Stimulated activated naive CD8-positive, alpha-beta T cell treated with anti-CD3 and anti-CD28 coated beads, Interleukin-15, amount 100 ng/mL, for 72 hours (primary cell): ENCODE results near the gene AFF3.
A peak's percentile ranks its signal among the peaks of the same experiment; 100 is the strongest.
"Not testable (repeated sequence)": the region's sequence is repeated elsewhere in the genome, so short reads cannot be mapped to it uniquely, and the experiment has no call there.

Experiments used
- ATAC-seq: fragments of 150-1000 bp; cut with Tn5 transposase; 2 replicates; pipeline ENCODE4 v1.10.0; 2021; ENCODE audit warnings: mild to moderate bottlenecking, moderate library complexity
- DNase-seq, 2 donors: peaks; one replicate each; pipeline ENCODE4 v3.0.0; 2021 to 2022
- H3K27ac Mint-ChIP-seq, 2 donors: one replicate each; pipeline ENCODE4 v1.8.0; 2022; ENCODE audit warnings: mild to moderate bottlenecking in 2 of 2, mixed read lengths in 2 of 2, moderate library complexity in 2 of 2
- H3K27me3 Mint-ChIP-seq: one replicate; pipeline ENCODE4 v1.8.0; 2022; ENCODE audit warnings: mixed read lengths
- H3K4me1 Mint-ChIP-seq: one replicate; pipeline ENCODE4 v1.8.0; 2022; ENCODE audit warnings: mild to moderate bottlenecking, mixed read lengths
- H3K4me3 Mint-ChIP-seq, 2 donors: one replicate each; pipeline ENCODE4 v1.8.0; 2022; ENCODE audit warnings: mild to moderate bottlenecking in 2 of 2, mixed read lengths in 2 of 2, moderate library complexity in 1 of 2
- H3K9me3 Mint-ChIP-seq, 2 donors: one replicate each; pipeline ENCODE4 v1.8.0; 2022; ENCODE audit warnings: mixed read lengths in 2 of 2

AFF3 gene

GRCh38 chr2:100104265-100104664 is 38.1 kb downstream of the AFF3 start:
- DNase-seq, H3K9me3 Mint-ChIP-seq, H3K4me3 Mint-ChIP-seq, H3K27ac Mint-ChIP-seq: not testable (repeated sequence)
- Mint-ChIP-seq H3K27me3 (peaks cover 34% of the 10 kb centered on the region), H3K4me1 (peaks cover 13% of the 10 kb centered on the region)
- ATAC-seq: peak; percentile 55

GRCh38 chr2:100103527-100104252 is 38.7 kb downstream of the AFF3 start:
- peaks cover 13% of the 10 kb centered on the region for H3K4me1 Mint-ChIP-seq
- DNase-seq, H3K9me3 Mint-ChIP-seq, H3K27ac Mint-ChIP-seq: not testable (repeated sequence)
- H3K27me3 Mint-ChIP-seq: peaks cover 34% of the 10 kb centered on the region
- peak; percentile 47 for ATAC-seq
- peak overlapping the region in 1 of 2 donors; percentile 41 for H3K4me3 Mint-ChIP-seq

- Mint-ChIP-seq H3K4me1 (peaks cover 13% of the 10 kb centered on the region), H3K27me3 (peaks cover 24% of the 10 kb centered on the region)
- H3K9me3 Mint-ChIP-seq, DNase-seq, H3K4me3 Mint-ChIP-seq, H3K27ac Mint-ChIP-seq, ATAC-seq: not testable (repeated sequence)
Measured at GRCh38 chr2:100102466-100103180, 39.8 kb downstream of the AFF3 start.

GRCh38 chr2:100098855-100099254 is 43.5 kb downstream of the AFF3 start:
- not testable (repeated sequence) for DNase-seq, ATAC-seq, H3K27me3 Mint-ChIP-seq, H3K4me3 Mint-ChIP-seq, H3K27ac Mint-ChIP-seq, H3K4me1 Mint-ChIP-seq, H3K9me3 Mint-ChIP-seq

GRCh38 chr2:100097611-100098294 is 44.6 kb downstream of the AFF3 start:
- not testable (repeated sequence) for H3K4me3 Mint-ChIP-seq, H3K4me1 Mint-ChIP-seq, ATAC-seq, H3K27ac Mint-ChIP-seq, DNase-seq, H3K27me3 Mint-ChIP-seq, H3K9me3 Mint-ChIP-seq

GRCh38 chr2:100095845-100096244 is 46.5 kb downstream of the AFF3 start:
- DNase-seq, H3K27me3 Mint-ChIP-seq, H3K4me1 Mint-ChIP-seq, H3K9me3 Mint-ChIP-seq, ATAC-seq, H3K4me3 Mint-ChIP-seq, H3K27ac Mint-ChIP-seq: not testable (repeated sequence)

GRCh38 chr2:100091807-100092206 is 50.6 kb downstream of the AFF3 start:
- H3K4me3 Mint-ChIP-seq, H3K27ac Mint-ChIP-seq, H3K4me1 Mint-ChIP-seq, H3K9me3 Mint-ChIP-seq, DNase-seq, H3K27me3 Mint-ChIP-seq, ATAC-seq: not testable (repeated sequence)

- H3K27me3 Mint-ChIP-seq, ATAC-seq, H3K9me3 Mint-ChIP-seq, H3K4me1 Mint-ChIP-seq, H3K4me3 Mint-ChIP-seq, DNase-seq, H3K27ac Mint-ChIP-seq: not testable (repeated sequence)
Measured at GRCh38 chr2:100085744-100086143, 56.6 kb downstream of the AFF3 start.

GRCh38 chr2:100083421-100084216 is 58.8 kb downstream of the AFF3 start:
- not testable (repeated sequence) for H3K4me3 Mint-ChIP-seq, H3K9me3 Mint-ChIP-seq, H3K27ac Mint-ChIP-seq, DNase-seq, ATAC-seq, H3K27me3 Mint-ChIP-seq, H3K4me1 Mint-ChIP-seq

GRCh38 chr2:100082302-100082978 is 60.0 kb downstream of the AFF3 start:
- not testable (repeated sequence) for H3K4me3 Mint-ChIP-seq, H3K9me3 Mint-ChIP-seq, ATAC-seq, DNase-seq, H3K4me1 Mint-ChIP-seq, H3K27ac Mint-ChIP-seq, H3K27me3 Mint-ChIP-seq

- no peaks in the 10 kb centered on the region for H3K4me1 Mint-ChIP-seq
Measured at GRCh38 chr2:100077935-100078334, 64.5 kb downstream of the AFF3 start.

GRCh38 chr2:100077456-100077855 is 64.9 kb downstream of the AFF3 start:
- ATAC-seq: no peak
- Mint-ChIP-seq H3K9me3 (no peaks in the 10 kb centered on the region), H3K4me3 (no peak overlapping the region), H3K27ac (no peak overlapping the region), H3K27me3 (peaks cover 20% of the 10 kb centered on the region), H3K4me1 (no peaks in the 10 kb centered on the region)
- DNase-seq: no peak

More at GRCh38 chr2:100077935-100078334, 64.5 kb downstream of the AFF3 start:
- Mint-ChIP-seq H3K4me3 (no peak overlapping the region), H3K27ac (no peak overlapping the region), H3K9me3 (no peaks in the 10 kb centered on the region), H3K27me3 (peaks cover 15% of the 10 kb centered on the region)
- DNase-seq (no peak), ATAC-seq (no peak)

- ATAC-seq: no peak
- H3K27ac Mint-ChIP-seq: no peak overlapping the region
- H3K4me3 Mint-ChIP-seq: no peak overlapping the region
- no peak for DNase-seq
- H3K4me1 Mint-ChIP-seq: peaks cover 10% of the 10 kb centered on the region
- peaks cover 22% of the 10 kb centered on the region for H3K27me3 Mint-ChIP-seq
- H3K9me3 Mint-ChIP-seq: no peaks in the 10 kb centered on the region
Measured at GRCh38 chr2:100075532-100075931, 66.9 kb downstream of the AFF3 start.

GRCh38 chr2:100073110-100073509 is 69.3 kb downstream of the AFF3 start:
- peaks cover 32% of the 10 kb centered on the region for H3K27me3 Mint-ChIP-seq
- no peaks in the 10 kb centered on the region for H3K9me3 Mint-ChIP-seq

GRCh38 chr2:100072503-100072902 is 69.9 kb downstream of the AFF3 start:
- ATAC-seq (no peak), DNase-seq (no peak)
- H3K27ac Mint-ChIP-seq: no peak overlapping the region
- no peaks in the 10 kb centered on the region for H3K9me3 Mint-ChIP-seq
- H3K4me3 Mint-ChIP-seq: no peak overlapping the region
- peaks cover 38% of the 10 kb centered on the region for H3K27me3 Mint-ChIP-seq
- H3K4me1 Mint-ChIP-seq: peaks cover 21% of the 10 kb centered on the region

More at GRCh38 chr2:100073110-100073509, 69.3 kb downstream of the AFF3 start:
- H3K4me3 Mint-ChIP-seq: no peak overlapping the region
- DNase-seq (no peak), ATAC-seq (no peak)
- peak overlapping the region in 1 of 2 donors; percentile 48 for H3K27ac Mint-ChIP-seq
- peaks cover 21% of the 10 kb centered on the region for H3K4me1 Mint-ChIP-seq
